Psoas muscle (tissue), 8 donors: ENCODE results near the gene DUSP8. TPM values are rescaled to one million over a fixed set of nuclear protein-coding genes. Genes with fewer than 3 reads are reported as not detected.
"Not testable (repeated sequence)": the region's sequence is repeated elsewhere in the genome, so short reads cannot be mapped to it uniquely, and the experiment has no call there.

Source experiments
- ATAC-seq, 4 donors: fragments of 200-7000 bp; cut with Tn5 transposase; one replicate each; pipeline ENCODE4 v1.9.1; 2020; ENCODE audit warnings: moderate library complexity in 3 of 4, mild to moderate bottlenecking in 2 of 4
- DNase-seq, 2 donors: peaks; one replicate each; pipeline ENCODE4 v3.0.0-alpha.2; 2020
- H3K27ac ChIP-seq: fragments of 200-600 bp; one replicate; pipeline ENCODE4 v1.8.0; 2022
- H3K27me3 ChIP-seq, 3 donors: fragments of 200-600 bp in 1 of 3; one replicate each; pipeline versions ENCODE4 v1.6.1 to v1.8.0; 2013 to 2022; ENCODE audit warnings: low read length in 2 of 3, mild to moderate bottlenecking in 2 of 3, moderate library complexity in 1 of 3; ENCODE audit not compliant: insufficient read depth in 3 of 3
- H3K36me3 ChIP-seq, 2 donors: fragments of 200-600 bp in 1 of 2; one replicate each; pipeline versions ENCODE4 v1.6.1 to v1.8.0; 2013 to 2022; ENCODE audit warnings: low read depth in 1 of 2, mild to moderate bottlenecking in 1 of 2, moderate library complexity in 1 of 2; ENCODE audit not compliant: insufficient read depth in 1 of 2
- H3K4me1 ChIP-seq: fragments of 200-600 bp; one replicate; pipeline ENCODE4 v1.8.0; 2022
- H3K4me3 ChIP-seq: fragments of 200-600 bp; one replicate; pipeline ENCODE4 v1.8.0; 2022; ENCODE audit warnings: mild to moderate bottlenecking
- H3K9me3 ChIP-seq: fragments of 200-600 bp; one replicate; pipeline ENCODE4 v1.8.0; 2022
- CTCF ChIP-seq: fragments of 200-600 bp; IDR thresholded peaks from one replicate; pipeline ENCODE4 v1.8.0; 2022; ENCODE audit warnings: antibody characterized with exemption
- WGBS, 3 donors: extraction: QIAGEN DNeasy Blood & Tissue Kit; methylation state at CpG; one replicate each; pipeline versions ENCODE4 v1.1.6 to v1.1.7; 2013; 5-methylcytosine and 5-hydroxymethylcytosine counted together
- intact Hi-C, 2 donors: fragments of 100-400 bp; cut with DNase I; formaldehyde crosslinking; loops; one replicate each; pipeline versions ENCODE4 v1.11.0 to v1.14.2; 2022
- polyA plus RNA-seq, 3 donors: library from polyadenylated mRNA; stranded (reverse); fragments of 200-250 nt; gene quantifications; one replicate each; pipeline ENCODE4 v1.2.3, GENCODE V29; 2013
- total RNA-seq, 4 donors: library from RNA; stranded (reverse); fragmentation: NEBNext Ultra II Directional in 2 of 4; extraction: Animal tissue kit (Norgen Biotek cat#: 25700) in 2 of 4; gene quantifications; one replicate each; pipeline versions ENCODE4 v1.2.1 to v1.2.4, GENCODE V29; 2021 to 2023
- donor health status: healthy with polysubstance abuse.
- donor health status: DM: no; HTN: no; CAD: no; lungs with moderate emphysema.
- donor health status: Bipolar disorder and iron deficiency.
- donor health status: healthy.
- donor health status: DM: yes; HTN: yes; CAD: no.
- donor health status: DM: no; HTN: no; CAD: no.
- donor health status: DM: no; HTN: no; CAD: no.
- donor health status: DM: yes; HTN: yes; CAD: no.

DUSP8 gene
- total and polyA plus RNA-seq, 7 donors, result 1.0 to 15.2 (median 9.9) TPM

- no peaks in the 10 kb centered on the region for H3K27me3 ChIP-seq
- H3K9me3 ChIP-seq, result peaks cover 9% of the 10 kb centered on the region
- H3K4me3 ChIP-seq, result no peak overlapping the region
- 89 to 96% (median 90%) methylated on average over 9 of the region's 9 CpGs for WGBS, 3 donors
- intact Hi-C loops, result no loop called here
- H3K4me1 ChIP-seq, result peaks cover 8% of the 10 kb centered on the region
- no peaks in the 10 kb centered on the region for H3K36me3 ChIP-seq
- DNase-seq (no peak), ATAC-seq (no peak)
- TF ChIP-seq CTCF, result no peak
- no peak overlapping the region for H3K27ac ChIP-seq
Observed at GRCh38 chr11:1581976-1582375, 9.9 kb upstream of the DUSP8 start.

- intact Hi-C loops, result loop anchor here (5.0 to 10.0 kb wide), 2 partner anchors 372 to 375 kb away; no protein-coding TSS in a partner anchor
- 77 to 82% (median 77%) methylated on average over 6 of the region's 6 CpGs for WGBS, 3 donors
- no peaks in the 10 kb centered on the region for H3K4me1 ChIP-seq
Observed at GRCh38 chr11:1576825-1577224, 4.8 kb upstream of the DUSP8 start.

GRCh38 chr11:1575756-1576155 is 3.7 kb upstream of the DUSP8 start:
- intact Hi-C loops, result loop anchor here (2.0 to 10.0 kb wide), 3 partner anchors 29 to 373 kb away; no protein-coding TSS in a partner anchor
- 91 to 92% (median 92%) methylated on average over 16 of the region's 16 CpGs for WGBS, 3 donors
- ATAC-seq, result not testable (repeated sequence)

More at GRCh38 chr11:1576825-1577224, 4.8 kb upstream of the DUSP8 start:
- no peak for ATAC-seq
- DNase-seq, result no peak
- Histone ChIP-seq H3K4me3 (no peak overlapping the region), H3K36me3 (no peaks in the 10 kb centered on the region), H3K27ac (no peak overlapping the region), H3K9me3 (peaks cover 9% of the 10 kb centered on the region), H3K27me3 (no peaks in the 10 kb centered on the region)
- no peak for TF ChIP-seq CTCF

GRCh38 chr11:1574933-1575242 is 2.8 kb upstream of the DUSP8 start:
- Histone ChIP-seq H3K4me1 (peaks cover 5% of the 10 kb centered on the region), H3K27ac (no peak overlapping the region), H3K27me3 (no peaks in the 10 kb centered on the region), H3K4me3 (peak overlapping the region; percentile 72), H3K36me3 (no peaks in the 10 kb centered on the region), H3K9me3 (peaks cover 9% of the 10 kb centered on the region)
- DNase-seq, result no peak
- ATAC-seq, result no peak
- WGBS, 3 donors, result 10 to 19% (median 12%) methylated on average over 7 of the region's 7 CpGs
- intact Hi-C loops, result loop anchor here (1.0 to 10.0 kb wide), 7 partner anchors 28 to 373 kb away; no protein-coding TSS in a partner anchor
- no peak for TF ChIP-seq CTCF

More at GRCh38 chr11:1575756-1576155, 3.7 kb upstream of the DUSP8 start:
- not testable (repeated sequence) for H3K36me3 ChIP-seq, H3K27ac ChIP-seq, H3K27me3 ChIP-seq, H3K4me1 ChIP-seq, H3K4me3 ChIP-seq, DNase-seq, H3K9me3 ChIP-seq

- WGBS, 3 donors, result 1 to 4% (median 2%) methylated on average over 47 to 64 of the region's 64 CpGs
- Histone ChIP-seq H3K4me3 (peak overlapping the region; percentile 72), H3K27ac (peak overlapping the region; percentile 91), H3K36me3 (no peaks in the 10 kb centered on the region), H3K4me1 (peaks cover 5% of the 10 kb centered on the region), H3K9me3 (peaks cover 9% of the 10 kb centered on the region), H3K27me3 (no peaks in the 10 kb centered on the region)
- peak; percentile 95 for TF ChIP-seq CTCF
- ATAC-seq, result peak; percentile 53 to 67 (median 63)
- intact Hi-C loops, result loop anchor here (1.0 to 10.0 kb wide), 6 partner anchors 28 to 370 kb away; no protein-coding TSS in a partner anchor
- DNase-seq, result peak in 1 of 2 donors; percentile 77
Observed at GRCh38 chr11:1574238-1574932, 2.3 kb upstream of the DUSP8 start.
